ENCODE results near the gene EFCAB6.

The EFCAB6 gene

DNA sequence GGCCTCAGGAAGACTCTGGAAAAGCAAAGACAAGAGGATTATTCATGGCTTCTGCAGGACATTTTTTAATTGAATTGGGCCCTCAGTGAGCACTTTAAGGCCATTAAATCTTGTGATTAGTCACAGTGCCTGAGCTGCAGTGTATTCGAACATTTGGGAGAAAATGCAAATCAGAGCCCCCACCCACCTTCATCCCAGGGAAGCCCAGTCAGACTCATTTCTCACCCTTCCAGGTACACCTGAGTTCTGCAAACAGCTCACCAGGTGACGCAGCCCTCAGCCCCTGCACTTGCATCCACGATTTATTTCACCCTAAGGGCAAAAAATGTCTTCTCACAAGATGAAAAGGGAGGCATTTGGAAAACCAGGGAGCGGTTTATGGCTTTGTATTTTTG is 271.6 kb downstream of the EFCAB6 start:
- no peak for ATAC-seq
- TF ChIP-seq ZNF565 (CRISPR knock-in tag; conservative IDR thresholded peaks at IDR 0.05; ENCODE audit: low read depth), result no peak
- TF ChIP-seq, protein P1, sequence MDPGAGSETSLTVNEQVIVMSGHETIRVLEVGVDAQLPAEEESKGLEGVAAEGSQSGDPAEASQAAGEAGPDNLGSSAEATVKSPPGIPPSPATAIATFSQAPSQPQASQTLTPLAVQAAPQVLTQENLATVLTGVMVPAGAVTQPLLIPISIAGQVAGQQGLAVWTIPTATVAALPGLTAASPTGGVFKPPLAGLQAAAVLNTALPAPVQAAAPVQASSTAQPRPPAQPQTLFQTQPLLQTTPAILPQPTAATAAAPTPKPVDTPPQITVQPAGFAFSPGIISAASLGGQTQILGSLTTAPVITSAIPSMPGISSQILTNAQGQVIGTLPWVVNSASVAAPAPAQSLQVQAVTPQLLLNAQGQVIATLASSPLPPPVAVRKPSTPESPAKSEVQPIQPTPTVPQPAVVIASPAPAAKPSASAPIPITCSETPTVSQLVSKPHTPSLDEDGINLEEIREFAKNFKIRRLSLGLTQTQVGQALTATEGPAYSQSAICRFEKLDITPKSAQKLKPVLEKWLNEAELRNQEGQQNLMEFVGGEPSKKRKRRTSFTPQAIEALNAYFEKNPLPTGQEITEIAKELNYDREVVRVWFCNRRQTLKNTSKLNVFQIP (CRISPR knock-in tag; IDR thresholded peaks at IDR 0.05; ENCODE audit: borderline replicate concordance, low read depth), result no peak
- TF ChIP-seq, protein P2, sequence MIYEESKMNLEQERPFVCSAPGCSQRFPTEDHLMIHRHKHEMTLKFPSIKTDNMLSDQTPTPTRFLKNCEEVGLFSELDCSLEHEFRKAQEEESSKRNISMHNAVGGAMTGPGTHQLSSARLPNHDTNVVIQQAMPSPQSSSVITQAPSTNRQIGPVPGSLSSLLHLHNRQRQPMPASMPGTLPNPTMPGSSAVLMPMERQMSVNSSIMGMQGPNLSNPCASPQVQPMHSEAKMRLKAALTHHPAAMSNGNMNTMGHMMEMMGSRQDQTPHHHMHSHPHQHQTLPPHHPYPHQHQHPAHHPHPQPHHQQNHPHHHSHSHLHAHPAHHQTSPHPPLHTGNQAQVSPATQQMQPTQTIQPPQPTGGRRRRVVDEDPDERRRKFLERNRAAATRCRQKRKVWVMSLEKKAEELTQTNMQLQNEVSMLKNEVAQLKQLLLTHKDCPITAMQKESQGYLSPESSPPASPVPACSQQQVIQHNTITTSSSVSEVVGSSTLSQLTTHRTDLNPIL (CRISPR knock-in tag; IDR thresholded peaks at IDR 0.05; ENCODE audit: low read depth), result no peak
- no peak for TF ChIP-seq ZFP3 (CRISPR knock-in tag; IDR thresholded peaks at IDR 0.05)
- no peak for TF ChIP-seq ZC3H10 (CRISPR knock-in tag; IDR thresholded peaks at IDR 0.05)
- no peak for TF ChIP-seq ZNF70 (CRISPR knock-in tag; IDR thresholded peaks at IDR 0.05)
- no peak for TF ChIP-seq ZNF8 (CRISPR knock-in tag; IDR thresholded peaks at IDR 0.05)
- TF ChIP-seq, protein P3, sequence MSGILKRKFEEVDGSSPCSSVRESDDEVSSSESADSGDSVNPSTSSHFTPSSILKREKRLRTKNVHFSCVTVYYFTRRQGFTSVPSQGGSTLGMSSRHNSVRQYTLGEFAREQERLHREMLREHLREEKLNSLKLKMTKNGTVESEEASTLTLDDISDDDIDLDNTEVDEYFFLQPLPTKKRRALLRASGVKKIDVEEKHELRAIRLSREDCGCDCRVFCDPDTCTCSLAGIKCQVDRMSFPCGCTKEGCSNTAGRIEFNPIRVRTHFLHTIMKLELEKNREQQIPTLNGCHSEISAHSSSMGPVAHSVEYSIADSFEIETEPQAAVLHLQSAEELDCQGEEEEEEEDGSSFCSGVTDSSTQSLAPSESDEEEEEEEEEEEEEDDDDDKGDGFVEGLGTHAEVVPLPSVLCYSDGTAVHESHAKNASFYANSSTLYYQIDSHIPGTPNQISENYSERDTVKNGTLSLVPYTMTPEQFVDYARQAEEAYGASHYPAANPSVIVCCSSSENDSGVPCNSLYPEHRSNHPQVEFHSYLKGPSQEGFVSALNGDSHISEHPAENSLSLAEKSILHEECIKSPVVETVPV (CRISPR knock-in tag; IDR thresholded peaks at IDR 0.05), result no peak
- TF ChIP-seq, protein P4, sequence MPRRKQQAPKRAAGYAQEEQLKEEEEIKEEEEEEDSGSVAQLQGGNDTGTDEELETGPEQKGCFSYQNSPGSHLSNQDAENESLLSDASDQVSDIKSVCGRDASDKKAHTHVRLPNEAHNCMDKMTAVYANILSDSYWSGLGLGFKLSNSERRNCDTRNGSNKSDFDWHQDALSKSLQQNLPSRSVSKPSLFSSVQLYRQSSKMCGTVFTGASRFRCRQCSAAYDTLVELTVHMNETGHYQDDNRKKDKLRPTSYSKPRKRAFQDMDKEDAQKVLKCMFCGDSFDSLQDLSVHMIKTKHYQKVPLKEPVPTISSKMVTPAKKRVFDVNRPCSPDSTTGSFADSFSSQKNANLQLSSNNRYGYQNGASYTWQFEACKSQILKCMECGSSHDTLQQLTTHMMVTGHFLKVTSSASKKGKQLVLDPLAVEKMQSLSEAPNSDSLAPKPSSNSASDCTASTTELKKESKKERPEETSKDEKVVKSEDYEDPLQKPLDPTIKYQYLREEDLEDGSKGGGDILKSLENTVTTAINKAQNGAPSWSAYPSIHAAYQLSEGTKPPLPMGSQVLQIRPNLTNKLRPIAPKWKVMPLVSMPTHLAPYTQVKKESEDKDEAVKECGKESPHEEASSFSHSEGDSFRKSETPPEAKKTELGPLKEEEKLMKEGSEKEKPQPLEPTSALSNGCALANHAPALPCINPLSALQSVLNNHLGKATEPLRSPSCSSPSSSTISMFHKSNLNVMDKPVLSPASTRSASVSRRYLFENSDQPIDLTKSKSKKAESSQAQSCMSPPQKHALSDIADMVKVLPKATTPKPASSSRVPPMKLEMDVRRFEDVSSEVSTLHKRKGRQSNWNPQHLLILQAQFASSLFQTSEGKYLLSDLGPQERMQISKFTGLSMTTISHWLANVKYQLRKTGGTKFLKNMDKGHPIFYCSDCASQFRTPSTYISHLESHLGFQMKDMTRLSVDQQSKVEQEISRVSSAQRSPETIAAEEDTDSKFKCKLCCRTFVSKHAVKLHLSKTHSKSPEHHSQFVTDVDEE (CRISPR knock-in tag; IDR thresholded peaks at IDR 0.05), result no peak
- TF ChIP-seq TCF4 (CRISPR knock-in tag; IDR thresholded peaks at IDR 0.05; ENCODE audit: borderline replicate concordance), result no peak
- TF ChIP-seq RARB (CRISPR knock-in tag; IDR thresholded peaks at IDR 0.05), result no peak
- TF ChIP-seq, protein P5, sequence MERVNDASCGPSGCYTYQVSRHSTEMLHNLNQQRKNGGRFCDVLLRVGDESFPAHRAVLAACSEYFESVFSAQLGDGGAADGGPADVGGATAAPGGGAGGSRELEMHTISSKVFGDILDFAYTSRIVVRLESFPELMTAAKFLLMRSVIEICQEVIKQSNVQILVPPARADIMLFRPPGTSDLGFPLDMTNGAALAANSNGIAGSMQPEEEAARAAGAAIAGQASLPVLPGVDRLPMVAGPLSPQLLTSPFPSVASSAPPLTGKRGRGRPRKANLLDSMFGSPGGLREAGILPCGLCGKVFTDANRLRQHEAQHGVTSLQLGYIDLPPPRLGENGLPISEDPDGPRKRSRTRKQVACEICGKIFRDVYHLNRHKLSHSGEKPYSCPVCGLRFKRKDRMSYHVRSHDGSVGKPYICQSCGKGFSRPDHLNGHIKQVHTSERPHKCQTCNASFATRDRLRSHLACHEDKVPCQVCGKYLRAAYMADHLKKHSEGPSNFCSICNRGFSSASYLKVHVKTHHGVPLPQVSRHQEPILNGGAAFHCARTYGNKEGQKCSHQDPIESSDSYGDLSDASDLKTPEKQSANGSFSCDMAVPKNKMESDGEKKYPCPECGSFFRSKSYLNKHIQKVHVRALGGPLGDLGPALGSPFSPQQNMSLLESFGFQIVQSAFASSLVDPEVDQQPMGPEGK (CRISPR knock-in tag; IDR thresholded peaks at IDR 0.05; ENCODE audit: borderline replicate concordance), result no peak
- TF ChIP-seq ZFP30 (CRISPR knock-in tag; IDR thresholded peaks at IDR 0.05), result no peak
- no peak for TF ChIP-seq ESRRG (CRISPR knock-in tag; IDR thresholded peaks at IDR 0.05)
- no peak for TF ChIP-seq ISL1 (CRISPR knock-in tag; IDR thresholded peaks at IDR 0.05)
- TF ChIP-seq SNAI2 (CRISPR knock-in tag; IDR thresholded peaks at IDR 0.05), result no peak
- TF ChIP-seq OSR1 (CRISPR knock-in tag; IDR thresholded peaks at IDR 0.05), result no peak
- no peak for TF ChIP-seq TOX (CRISPR knock-in tag; IDR thresholded peaks at IDR 0.05; ENCODE audit: borderline replicate concordance)

DNA sequence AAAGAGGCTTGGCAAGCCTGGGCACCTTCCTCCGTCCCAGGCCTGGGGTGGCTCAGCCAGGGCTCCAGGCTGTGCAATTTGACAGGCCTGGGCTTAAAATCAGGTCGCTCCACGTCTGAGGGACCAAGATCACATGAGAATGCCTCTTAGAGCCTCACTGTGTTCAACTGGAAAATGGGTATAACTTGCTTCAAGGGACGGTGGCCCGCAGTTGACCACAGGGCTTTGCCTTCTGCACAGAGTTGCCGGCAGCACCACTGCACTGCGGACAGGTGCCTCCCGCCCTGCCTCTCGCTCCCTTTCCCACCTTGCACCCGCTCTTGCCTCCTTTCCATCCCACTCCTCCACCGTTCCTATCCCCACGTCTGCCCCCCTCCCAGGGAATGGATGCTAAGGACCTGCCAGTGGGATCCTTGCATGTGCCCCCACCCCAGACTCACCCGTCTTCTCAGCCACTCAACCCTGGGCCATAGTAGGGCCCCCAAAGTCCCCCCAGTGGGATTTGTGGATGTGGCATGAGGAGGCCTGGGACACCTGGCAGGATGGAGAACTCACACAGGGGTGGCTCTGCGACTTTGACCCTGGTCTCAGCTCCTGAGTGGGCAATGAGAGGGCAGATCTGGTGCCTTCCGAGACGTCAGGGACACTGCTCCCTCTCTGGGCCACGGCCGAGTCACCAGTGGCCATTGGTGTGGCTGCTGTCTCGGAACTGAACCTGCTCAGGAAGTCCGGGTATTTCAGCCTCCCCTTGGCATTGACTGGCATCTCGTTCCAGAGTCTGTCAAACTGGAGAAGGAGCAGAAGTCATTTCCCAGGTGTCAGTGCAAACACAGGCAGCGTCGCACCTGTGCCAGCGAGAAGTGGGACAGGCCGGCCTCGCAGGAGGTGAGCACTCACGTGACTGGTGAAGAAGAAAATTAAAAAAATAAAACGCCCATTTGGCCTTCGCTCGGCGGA is 272.3 kb downstream of the EFCAB6 start:
- no peak for ATAC-seq
- TF ChIP-seq BACH2 (CRISPR knock-in tag; IDR thresholded peaks at IDR 0.05; ENCODE audit: borderline replicate concordance) (no peak), SNAI2 (CRISPR knock-in tag; IDR thresholded peaks at IDR 0.05) (no peak), TCF4 (CRISPR knock-in tag; IDR thresholded peaks at IDR 0.05; ENCODE audit: borderline replicate concordance) (no peak)
- TF ChIP-seq, protein P5 (CRISPR knock-in tag; IDR thresholded peaks at IDR 0.05; ENCODE audit: borderline replicate concordance), result no peak

Measured in SK-N-SH treated with all-trans-retinoic acid at 6 μM for 48 hours (cell line).